GM21737 (cell line): ENCODE data around the gene KRTAP3-2.

Source experiments
- ATAC-seq: cut with Tn5 transposase; IDR thresholded peaks from one replicate; pipeline ENCODE4 v1.9.1; 2021; ENCODE audit warnings: mild to moderate bottlenecking, moderate library complexity; ENCODE audit not compliant: unreplicated experiment

KRTAP3-2 gene

GRCh38 chr17:40974366-40974765 lies 25.3 kb downstream of the KRTAP3-2 start:
- ATAC-seq = no peak

- no peak for ATAC-seq
Observed at GRCh38 chr17:40967582-40967981, 32.1 kb downstream of the KRTAP3-2 start.

- no peak for ATAC-seq
Observed at GRCh38 chr17:40966848-40967247, 32.9 kb downstream of the KRTAP3-2 start, which contains the start of gene KRT39. KRT39 (minus strand) TSS chr17:40966948; CDS start chr17:40966856, 92 bp downstream.

GRCh38 chr17:40963838-40964237 lies 35.9 kb downstream of the KRTAP3-2 start:
- no peak for ATAC-seq

GRCh38 chr17:40962059-40962561 lies 37.6 kb downstream of the KRTAP3-2 start:
- no peak for ATAC-seq

- no peak for ATAC-seq
Observed at GRCh38 chr17:40961591-40961990, 38.1 kb downstream of the KRTAP3-2 start.

GRCh38 chr17:40960144-40960543 lies 39.6 kb downstream of the KRTAP3-2 start:
- ATAC-seq = no peak

GRCh38 chr17:40958086-40958953 lies 41.4 kb downstream of the KRTAP3-2 start:
- ATAC-seq = no peak

GRCh38 chr17:40956401-40957254 lies 43.1 kb downstream of the KRTAP3-2 start:
- no peak for ATAC-seq

GRCh38 chr17:40953881-40954280 lies 45.8 kb downstream of the KRTAP3-2 start:
- no peak for ATAC-seq

- ATAC-seq = no peak
Observed at GRCh38 chr17:40952661-40953060, 47.0 kb downstream of the KRTAP3-2 start.

GRCh38 chr17:40952154-40952553 lies 47.6 kb downstream of the KRTAP3-2 start:
- no peak for ATAC-seq

- ATAC-seq = no peak
Observed at GRCh38 chr17:40951011-40951622, 48.6 kb downstream of the KRTAP3-2 start.

- ATAC-seq = no peak
Observed at GRCh38 chr17:40950176-40950575, 49.5 kb downstream of the KRTAP3-2 start.

GRCh38 chr17:40949418-40949817 lies 50.3 kb downstream of the KRTAP3-2 start:
- no peak for ATAC-seq
